Measurements from ENCODE around the gene VARS1.
"Not testable (repeated sequence)": the region's sequence is repeated elsewhere in the genome, so short reads cannot be mapped to it uniquely, and the experiment has no call there.

Gene VARS1

GRCh38 chr6:31829633-31830283 lies 34.2 kb upstream of the VARS1 start:
- peak; percentile 32 for DNase-seq (ENCODE audit: extremely low spot score)
- POLR2A ChIA-PET: interaction anchor here (0.5 to 2.1 kb wide), 7 partner anchors 9 to 559 kb away, joined by 3 to 14 read pairs (median 6); partner anchors contain the start of genes HSPA1A, HSPA1L and MSH5
- CTCF ChIA-PET: interaction anchor here (0.7 to 2.0 kb wide), 25 partner anchors 9 to 288 kb away, joined by 3 to 7 read pairs (median 4); partner anchors contain the start of genes ABHD16A, ATP6V1G2, DDX39B and HSPA1A

GRCh38 chr6:31827286-31828079 lies 31.9 kb upstream of the VARS1 start, which contains the start of gene HSPA1B:
HSPA1B (plus strand) TSS chr6:31827738; CDS start chr6:31827951, 213 bp downstream.
- TF ChIP-seq CTCF (IDR thresholded peaks at IDR 0.05; ENCODE audit: control extremely low read depth, extremely low read depth, low read depth, missing control alignments): no peak
- DNase-seq (ENCODE audit: extremely low spot score): peak; percentile 92
- CTCF ChIA-PET: interaction anchor here (0.7 to 1.2 kb wide), 3 partner anchors 89 to 229 kb away, joined by 3 read pairs; partner anchors contain the start of gene ABHD16A
- POLR2A ChIA-PET: interaction anchor here (0.5 to 1.6 kb wide), 35 partner anchors 10 to 1619 kb away, joined by 3 to 39 read pairs (median 4); partner anchors contain the start of genes ATP6V1G2, C6orf47, CLIC1 and DDAH2

More at GRCh38 chr6:31829633-31830283, 34.2 kb upstream of the VARS1 start:
- peak; percentile 25 for TF ChIP-seq CTCF (IDR thresholded peaks at IDR 0.05; ENCODE audit: control extremely low read depth, extremely low read depth, low read depth, missing control alignments)

- ChIA-PET POLR2A (interaction anchor here (0.6 to 1.7 kb wide), 31 partner anchors 9 to 1145 kb away, joined by 3 to 39 read pairs (median 5); partner anchors contain the start of genes ATP6V1G2, C6orf47, CLIC1 and DDAH2), CTCF (interaction anchor here (0.7 to 1.8 kb wide), 5 partner anchors 13 to 278 kb away, joined by 3 to 6 read pairs (median 3); partner anchors contain the start of gene ABHD16A)
- TF ChIP-seq CTCF (IDR thresholded peaks at IDR 0.05; ENCODE audit: control extremely low read depth, extremely low read depth, low read depth, missing control alignments): no peak
- no peak for DNase-seq (ENCODE audit: extremely low spot score)
Measured at GRCh38 chr6:31826793-31827285, 31.3 kb upstream of the VARS1 start.

- no peak for TF ChIP-seq CTCF (IDR thresholded peaks at IDR 0.05; ENCODE audit: control extremely low read depth, extremely low read depth, low read depth, missing control alignments)
- no peak for DNase-seq (ENCODE audit: extremely low spot score)
- CTCF ChIA-PET: interaction anchor here (1.3 to 1.8 kb wide), 2 partner anchors 12 to 56 kb away, joined by 3 to 6 read pairs; no protein-coding TSS in a partner anchor
- POLR2A ChIA-PET: interaction anchor here (1.7 kb wide), 1 partner anchor 10 kb away, joined by 10 read pairs; the partner anchor contains the start of genes HSPA1A and HSPA1L
Measured at GRCh38 chr6:31825553-31825952, 30.0 kb upstream of the VARS1 start.

GRCh38 chr6:31823592-31824196 lies 28.1 kb upstream of the VARS1 start:
- CTCF ChIA-PET: interaction anchor here (1.2 to 2.1 kb wide), 3 partner anchors 9 to 54 kb away, joined by 3 to 8 read pairs (median 5); partner anchors contain the start of gene LSM2
- not testable (repeated sequence) for DNase-seq (ENCODE audit: extremely low spot score)
- POLR2A ChIA-PET: interaction anchor here (0.9 to 1.2 kb wide), 3 partner anchors 8 to 28 kb away, joined by 3 to 4 read pairs (median 4); partner anchors contain the start of genes HSPA1A, HSPA1L and VARS1

GRCh38 chr6:31822036-31822821 lies 26.7 kb upstream of the VARS1 start:
- peak; percentile 71 for DNase-seq (ENCODE audit: extremely low spot score)
- ChIA-PET CTCF (interaction anchor here (0.9 to 2.1 kb wide), 5 partner anchors 8 to 90 kb away, joined by 3 to 8 read pairs (median 3); partner anchors contain the start of gene LSM2), POLR2A (interaction anchor here (0.6 to 1.2 kb wide), 4 partner anchors 9 to 196 kb away, joined by 3 to 5 read pairs (median 4); partner anchors contain the start of gene VARS1)

More at GRCh38 chr6:31822036-31822821, 26.7 kb upstream of the VARS1 start:
- no peak for TF ChIP-seq CTCF (IDR thresholded peaks at IDR 0.05; ENCODE audit: control extremely low read depth, extremely low read depth, low read depth, missing control alignments)
